Measurements from ENCODE around the gene TOR1AIP2.

TOR1AIP2 gene

DNA sequence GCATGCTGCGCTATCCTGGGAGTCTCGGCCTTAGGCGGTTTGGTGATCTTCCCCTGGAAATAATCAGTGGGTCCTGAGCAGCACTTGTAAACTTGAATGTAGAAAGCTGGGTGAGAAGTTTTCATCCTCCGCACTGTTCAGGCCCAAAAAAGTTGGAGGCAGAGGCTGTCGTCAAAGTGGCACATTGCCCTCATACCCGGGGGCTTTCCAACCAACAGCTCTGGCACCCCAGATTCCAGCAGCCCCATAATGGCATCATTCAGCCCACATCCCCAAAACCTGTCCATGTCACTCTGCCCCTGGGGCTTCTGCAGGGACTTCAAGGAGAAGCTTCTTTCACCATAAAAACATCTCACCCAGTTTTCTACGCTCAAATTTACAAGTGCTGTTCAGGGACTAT is 59.3 kb downstream of the TOR1AIP2 start:
- POLR2A ChIA-PET: no interaction called here
- DNase-seq (ENCODE audit: extremely low spot score): no peak
- CTCF ChIA-PET: interaction anchor here (1.3 to 2.7 kb wide), 2 partner anchors 9 to 112 kb away, joined by 4 to 16 read pairs; no protein-coding TSS in a partner anchor
- TF ChIP-seq FOXM1 (IDR thresholded peaks at IDR 0.05; ENCODE audit: borderline replicate concordance): no peak
- no peak for TF ChIP-seq ARNT (IDR thresholded peaks at IDR 0.05)
- no peak for TF ChIP-seq FOXA1 (IDR thresholded peaks at IDR 0.05)
- TF ChIP-seq BHLHE40 (IDR thresholded peaks at IDR 0.05; ENCODE audit: borderline replicate concordance): no peak
- TF ChIP-seq, protein P1, sequence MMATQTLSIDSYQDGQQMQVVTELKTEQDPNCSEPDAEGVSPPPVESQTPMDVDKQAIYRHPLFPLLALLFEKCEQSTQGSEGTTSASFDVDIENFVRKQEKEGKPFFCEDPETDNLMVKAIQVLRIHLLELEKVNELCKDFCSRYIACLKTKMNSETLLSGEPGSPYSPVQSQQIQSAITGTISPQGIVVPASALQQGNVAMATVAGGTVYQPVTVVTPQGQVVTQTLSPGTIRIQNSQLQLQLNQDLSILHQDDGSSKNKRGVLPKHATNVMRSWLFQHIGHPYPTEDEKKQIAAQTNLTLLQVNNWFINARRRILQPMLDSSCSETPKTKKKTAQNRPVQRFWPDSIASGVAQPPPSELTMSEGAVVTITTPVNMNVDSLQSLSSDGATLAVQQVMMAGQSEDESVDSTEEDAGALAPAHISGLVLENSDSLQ (IDR thresholded peaks at IDR 0.05): no peak

DNA sequence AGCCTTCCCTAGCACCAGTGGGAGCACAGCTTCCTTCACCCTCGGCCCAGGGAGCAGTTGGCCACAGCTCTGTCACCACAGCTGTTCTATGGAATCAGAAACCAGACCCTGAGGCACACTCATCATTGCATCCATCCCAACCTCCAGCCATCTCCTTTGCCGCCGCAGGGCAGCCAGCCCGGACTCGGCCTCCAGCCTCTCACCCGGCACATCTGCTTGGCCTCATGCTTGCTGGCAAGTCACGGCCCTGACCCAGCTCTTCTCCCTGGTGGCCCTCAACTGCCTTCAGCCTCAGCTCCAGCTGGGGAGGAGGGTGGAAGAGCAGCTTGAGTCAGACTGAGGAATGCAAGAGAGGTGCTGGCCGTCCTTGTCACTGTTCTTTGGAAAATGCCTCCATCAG is 59.8 kb downstream of the TOR1AIP2 start:
- CTCF ChIA-PET: interaction anchor here (0.7 to 2.7 kb wide), 2 partner anchors 8 to 111 kb away, joined by 3 to 16 read pairs; no protein-coding TSS in a partner anchor
- DNase-seq (ENCODE audit: extremely low spot score): no peak
- TF ChIP-seq CTBP1 (IDR thresholded peaks at IDR 0.05; ENCODE audit: borderline replicate concordance) (no peak), BHLHE40 (IDR thresholded peaks at IDR 0.05; ENCODE audit: borderline replicate concordance) (no peak), HDGF (IDR thresholded peaks at IDR 0.05; ENCODE audit: borderline replicate concordance) (no peak), LEF1 (IDR thresholded peaks at IDR 0.05; ENCODE audit: borderline replicate concordance) (no peak), SP1 (IDR thresholded peaks at IDR 0.05) (no peak), FOXK2 (IDR thresholded peaks at IDR 0.05) (no peak), ZNF384 (IDR thresholded peaks at IDR 0.05) (no peak), ARNT (IDR thresholded peaks at IDR 0.05) (no peak)
- TF ChIP-seq, protein P1 (IDR thresholded peaks at IDR 0.05): no peak
- POLR2A ChIA-PET: no interaction called here

DNA sequence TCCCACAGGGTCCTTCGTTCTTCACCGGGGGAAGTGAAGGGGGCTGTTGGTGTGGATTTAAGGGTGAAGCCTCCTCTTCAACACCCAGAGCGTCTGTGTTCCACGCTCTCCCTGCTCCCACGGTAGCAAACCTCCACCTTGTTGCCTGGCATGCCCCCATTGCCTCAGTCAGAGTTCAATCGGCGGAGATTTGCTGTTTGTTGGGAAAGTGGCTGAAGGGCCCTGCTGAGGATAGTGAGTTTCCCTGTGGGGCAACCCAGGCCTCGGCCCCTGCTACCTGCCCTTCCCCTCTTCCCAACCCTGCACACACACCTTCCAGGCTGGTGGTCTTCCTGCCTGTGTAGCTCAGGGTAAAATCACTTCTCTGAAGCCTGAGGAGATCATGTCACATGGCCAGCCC is 60.5 kb downstream of the TOR1AIP2 start:
- POLR2A ChIA-PET: no interaction called here
- TF ChIP-seq FOXM1 (IDR thresholded peaks at IDR 0.05; ENCODE audit: borderline replicate concordance) (no peak), CTBP1 (IDR thresholded peaks at IDR 0.05; ENCODE audit: borderline replicate concordance) (no peak), ARNT (IDR thresholded peaks at IDR 0.05) (no peak), FOXK2 (IDR thresholded peaks at IDR 0.05) (no peak), L3MBTL2 (conservative IDR thresholded peaks at IDR 0.05) (no peak), LEF1 (IDR thresholded peaks at IDR 0.05; ENCODE audit: borderline replicate concordance) (no peak), HDGF (IDR thresholded peaks at IDR 0.05; ENCODE audit: borderline replicate concordance) (no peak)
- CTCF ChIA-PET: interaction anchor here (0.7 to 9.9 kb wide), 2 partner anchors 110 to 111 kb away, joined by 3 to 288 read pairs; no protein-coding TSS in a partner anchor
- no peak for DNase-seq (ENCODE audit: extremely low spot score)

DNA sequence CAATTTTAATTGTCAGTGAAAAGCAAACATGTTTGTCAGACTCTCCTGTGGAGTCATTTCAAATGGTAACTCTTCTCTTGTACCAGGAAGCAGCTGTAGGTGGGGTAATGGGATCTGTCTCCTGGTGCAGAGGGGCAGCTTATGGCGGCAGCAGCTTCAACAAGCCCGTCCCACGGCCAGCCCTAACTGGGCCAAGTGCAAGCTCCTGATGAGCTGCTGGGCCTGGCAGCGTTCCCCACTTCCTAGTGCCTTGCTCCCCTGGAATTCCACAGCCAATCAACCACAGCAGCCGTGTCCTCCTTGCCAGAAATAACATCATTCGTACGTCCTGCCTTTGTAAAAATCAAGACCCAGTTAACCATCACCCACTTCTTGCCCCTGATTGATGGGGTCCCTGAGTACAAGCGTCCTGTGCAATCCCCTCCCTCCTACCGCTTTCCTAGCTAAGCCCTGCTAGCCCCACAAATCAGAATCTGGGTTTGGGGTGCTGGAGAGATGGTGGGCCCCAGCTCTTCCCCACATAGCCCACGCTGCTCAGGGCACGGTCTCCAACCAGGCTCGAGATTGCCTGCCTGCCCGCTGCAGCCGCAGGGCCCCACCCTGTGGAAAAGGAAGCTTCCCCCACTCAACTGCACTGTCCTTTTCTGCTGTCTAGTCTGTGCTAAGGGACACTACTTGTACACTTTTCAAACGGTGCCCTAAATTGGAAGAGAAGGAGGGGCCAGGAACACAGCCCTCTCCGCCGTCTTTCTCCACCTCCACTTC is 61.2 kb downstream of the TOR1AIP2 start:
- TF ChIP-seq SUZ12 (IDR thresholded peaks at IDR 0.05) (no peak), ELF4 (IDR thresholded peaks at IDR 0.05) (no peak), FOXA1 (IDR thresholded peaks at IDR 0.05) (no peak), CTBP1 (IDR thresholded peaks at IDR 0.05; ENCODE audit: borderline replicate concordance) (no peak), BHLHE40 (IDR thresholded peaks at IDR 0.05; ENCODE audit: borderline replicate concordance) (no peak), HDGF (IDR thresholded peaks at IDR 0.05; ENCODE audit: borderline replicate concordance) (no peak), ARNT (IDR thresholded peaks at IDR 0.05) (no peak), TARDBP (IDR thresholded peaks at IDR 0.05) (no peak), FOXK2 (IDR thresholded peaks at IDR 0.05) (no peak), NFRKB (IDR thresholded peaks at IDR 0.05) (no peak)
- TF ChIP-seq, protein P1 (IDR thresholded peaks at IDR 0.05): no peak
- ChIA-PET CTCF (interaction anchor here (9.9 kb wide), 1 partner anchor 111 kb away, joined by 288 read pairs; no protein-coding TSS in a partner anchor), POLR2A (no interaction called here)
- DNase-seq (ENCODE audit: extremely low spot score): no peak

DNA sequence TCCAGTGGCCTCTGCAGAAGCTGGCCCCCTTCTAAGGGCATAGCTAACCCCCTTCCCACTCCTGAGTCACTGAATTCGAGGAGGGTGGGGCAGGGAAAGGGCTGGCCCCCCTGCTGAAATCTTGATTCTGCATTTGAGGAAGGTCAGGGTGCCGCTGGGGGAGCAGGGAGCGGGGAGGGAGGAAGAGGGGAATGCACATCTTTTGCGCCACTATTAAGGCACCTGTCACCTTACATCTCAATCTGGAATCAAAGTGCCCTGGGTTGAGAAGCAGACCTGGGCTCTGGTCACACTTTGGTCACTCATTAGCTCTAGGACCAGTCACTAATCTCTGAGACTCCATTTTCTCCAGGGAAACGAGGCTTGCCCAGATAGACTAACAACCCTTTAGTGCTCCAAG is 62.0 kb downstream of the TOR1AIP2 start:
- DNase-seq (ENCODE audit: extremely low spot score): no peak
- TF ChIP-seq, protein P1 (IDR thresholded peaks at IDR 0.05): no peak
- no peak for TF ChIP-seq FOXA1 (IDR thresholded peaks at IDR 0.05)
- no peak for TF ChIP-seq LEF1 (IDR thresholded peaks at IDR 0.05; ENCODE audit: borderline replicate concordance)
- TF ChIP-seq ELF4 (IDR thresholded peaks at IDR 0.05): no peak
- TF ChIP-seq BHLHE40 (IDR thresholded peaks at IDR 0.05; ENCODE audit: borderline replicate concordance): no peak
- TF ChIP-seq ZNF384 (IDR thresholded peaks at IDR 0.05): no peak
- no peak for TF ChIP-seq HDGF (IDR thresholded peaks at IDR 0.05; ENCODE audit: borderline replicate concordance)
- TF ChIP-seq NFRKB (IDR thresholded peaks at IDR 0.05): no peak
- TF ChIP-seq CTBP1 (IDR thresholded peaks at IDR 0.05; ENCODE audit: borderline replicate concordance): no peak
- TF ChIP-seq SP1 (IDR thresholded peaks at IDR 0.05): no peak
- no peak for TF ChIP-seq FOXM1 (IDR thresholded peaks at IDR 0.05; ENCODE audit: borderline replicate concordance)
- TF ChIP-seq SUZ12 (IDR thresholded peaks at IDR 0.05): no peak
- TF ChIP-seq L3MBTL2 (conservative IDR thresholded peaks at IDR 0.05): no peak
- TF ChIP-seq FOXK2 (IDR thresholded peaks at IDR 0.05): no peak
- TF ChIP-seq TARDBP (IDR thresholded peaks at IDR 0.05): no peak
- TF ChIP-seq ARNT (IDR thresholded peaks at IDR 0.05): no peak
- CTCF ChIA-PET: interaction anchor here (0.6 to 9.9 kb wide), 15 partner anchors 8 to 1365 kb away, joined by 3 to 288 read pairs (median 7); no protein-coding TSS in a partner anchor
- POLR2A ChIA-PET: interaction anchor here (1.5 kb wide), 1 partner anchor 67 kb away, joined by 6 read pairs; the partner anchor contains the start of gene TOR1AIP1
